Vagina (tissue), 2 donors: ENCODE data around the gene AP4B1.

Experiments used
- CTCF ChIP-seq, 3 experiments: fragments of 450-650 bp in 2 of 3; fragments of 200-600 bp in 1 of 3; sonication (generic) in 1 of 3; IDR thresholded peaks; one replicate each; pipeline ENCODE4 v1.5.1; 2017 to 2019; ENCODE audit warnings: antibody characterized with exemption in 3 of 3, mild to moderate bottlenecking in 2 of 3, moderate library complexity in 2 of 3
- POLR2A ChIP-seq, 2 donors: fragments of 450-650 bp; IDR thresholded peaks; one replicate each; pipeline ENCODE4 v1.6.1; 2017; ENCODE audit warnings: antibody characterized with exemption in 2 of 2, mild to moderate bottlenecking in 2 of 2, moderate library complexity in 2 of 2
- POLR2AphosphoS5 ChIP-seq, 2 donors: sonication (generic); formaldehyde crosslinking; IDR thresholded peaks; one replicate each; pipeline ENCODE4 v1.9.0; 2017; ENCODE audit warnings: antibody characterized with exemption in 2 of 2, mild to moderate bottlenecking in 2 of 2, low read depth in 1 of 2; ENCODE audit not compliant: insufficient read depth in 1 of 2

- TF ChIP-seq CTCF (IDR thresholded peaks at IDR 0.05) (no peak), POLR2AphosphoS5 (IDR thresholded peaks at IDR 0.05; ENCODE audit: insufficient read depth in 1 of 2, low read depth in 1 of 2) (no peak), POLR2A (IDR thresholded peaks at IDR 0.05) (no peak)
Observed at GRCh38 chr1:113940365-113941244, 36.0 kb upstream of the AP4B1 start.
